Stimulated activated CD8-positive, alpha-beta memory T cell treated with anti-CD3 and anti-CD28 coated beads, Interleukin-7, amount 100 ng/mL, for 4 hours (primary cell): ENCODE results near the gene VWA7.
"Not testable (repeated sequence)": the region's sequence is repeated elsewhere in the genome, so short reads cannot be mapped to it uniquely, and the experiment has no call there.

ENCODE experiments used
- DNase-seq, 2 donors: peaks; one replicate each; pipeline ENCODE4 v3.0.0-alpha.2; 2020; ENCODE audit warnings: low read depth in 2 of 2

VWA7 gene

GRCh38 chr6:31776989-31777666 lies at the start of gene VWA7:
Gene VWA7, minus strand, starts transcription at chr6:31777328. Its CDS starts 549 bp downstream, at chr6:31776779.
- DNase-seq, result peak; percentile 67 to 81

- peak in 1 of 2 donors; percentile 17 for DNase-seq
Measured at GRCh38 chr6:31826793-31827285, 49.7 kb upstream of the VWA7 start.

GRCh38 chr6:31825553-31825952 lies 48.4 kb upstream of the VWA7 start:
- no peak for DNase-seq

GRCh38 chr6:31823592-31824196 lies 46.6 kb upstream of the VWA7 start:
- DNase-seq, result not testable (repeated sequence)

- DNase-seq, result peak in 1 of 2 donors; percentile 53
Measured at GRCh38 chr6:31822036-31822821, 45.1 kb upstream of the VWA7 start.

GRCh38 chr6:31821301-31822035 lies 44.3 kb upstream of the VWA7 start:
- peak in 1 of 2 donors; percentile 51 for DNase-seq

GRCh38 chr6:31820399-31820798 lies 43.3 kb upstream of the VWA7 start:
- not testable (repeated sequence) for DNase-seq

GRCh38 chr6:31819871-31820299 lies 42.8 kb upstream of the VWA7 start:
- no peak for DNase-seq

- DNase-seq, result not testable (repeated sequence)
Measured at GRCh38 chr6:31817929-31818511, 40.9 kb upstream of the VWA7 start.

GRCh38 chr6:31817133-31817928 lies 40.2 kb upstream of the VWA7 start:
- not testable (repeated sequence) for DNase-seq

- DNase-seq, result peak in 1 of 2 donors; percentile 61
Measured at GRCh38 chr6:31815025-31815838, 38.1 kb upstream of the VWA7 start, which contains the start of the genes HSPA1A and HSPA1L. Gene HSPA1A, plus strand, starts transcription at chr6:31815543. Its CDS starts 214 bp downstream, at chr6:31815757. Gene HSPA1L, minus strand, starts transcription at chr6:31815283. Its CDS starts 3,311 bp downstream, at chr6:31811972.

- peak in 1 of 2 donors; percentile 65 for DNase-seq
Measured at GRCh38 chr6:31814677-31815024, 37.5 kb upstream of the VWA7 start.

GRCh38 chr6:31813465-31813849 lies 36.3 kb upstream of the VWA7 start:
- no peak for DNase-seq

GRCh38 chr6:31811645-31812044 lies 34.5 kb upstream of the VWA7 start:
- DNase-seq, result no peak

- DNase-seq, result not testable (repeated sequence)
Measured at GRCh38 chr6:31808599-31808998, 31.5 kb upstream of the VWA7 start.

GRCh38 chr6:31806470-31807272 lies 29.5 kb upstream of the VWA7 start, which contains the start of gene LSM2:
Gene LSM2, minus strand, starts transcription at chr6:31806966. Its CDS starts 209 bp downstream, at chr6:31806757.
- peak; percentile 93 to 97 for DNase-seq

- DNase-seq, result no peak
Measured at GRCh38 chr6:31805939-31806469, 28.9 kb upstream of the VWA7 start.
